GM12878 (cell line): ENCODE results near the gene NCAN.

Experiments
- ATF7 ChIP-seq: fragments of 450-650 bp; IDR thresholded peaks from 2 replicates; pipeline ENCODE4 v1.6.1; 2016; ENCODE audit warnings: low read depth, mild to moderate bottlenecking
- BRCA1 ChIP-seq: IDR thresholded peaks from 2 replicates; pipeline ENCODE4 v1.6.1; 2011; ENCODE audit warnings: low read depth, low read length, improper control_type of control experiment
- CREB1 ChIP-seq: IDR thresholded peaks from 2 replicates; pipeline ENCODE4 v1.6.1; 2012; ENCODE audit warnings: low read depth, mild to moderate bottlenecking, inconsistent platforms
- CTCF ChIP-seq, 3 experiments: IDR thresholded peaks in 2 of 3; conservative IDR thresholded peaks in 1 of 3; 2 replicates each; pipeline ENCODE4 v1.5.1; 2011; ENCODE audit warnings: low read depth in 3 of 3, low read length in 3 of 3, mild to moderate bottlenecking in 3 of 3, control low read depth in 2 of 3, moderate library complexity in 2 of 3, inconsistent platforms in 1 of 3, mixed read lengths in 1 of 3; ENCODE audit not compliant: control insufficient read depth in 2 of 3, insufficient read depth in 1 of 3; ENCODE audit errors: extremely low read depth in 1 of 3
- EGR1 ChIP-seq, 2 experiments: IDR thresholded peaks; 1 replicate in 1 of 2; 2 replicates in 1 of 2; pipeline ENCODE4 v1.6.1; 2011 to 2012; ENCODE audit warnings: low read depth in 2 of 2, low read length in 2 of 2, borderline replicate concordance in 1 of 2, mild to moderate bottlenecking in 1 of 2, moderate library complexity in 1 of 2
- EZH2 ChIP-seq: IDR thresholded peaks from 2 replicates; pipeline ENCODE4 v1.6.1; 2012; ENCODE audit warnings: low read depth, mild to moderate bottlenecking, control low read depth, inconsistent platforms, low read length, borderline replicate concordance; ENCODE audit not compliant: control insufficient read depth
- SMC3 ChIP-seq: IDR thresholded peaks from 2 replicates; pipeline ENCODE4 v1.6.1; 2011; ENCODE audit warnings: low read length, improper control_type of control experiment, borderline replicate concordance
- YY1 ChIP-seq: IDR thresholded peaks from 2 replicates; pipeline ENCODE4 v1.6.1; 2011; ENCODE audit warnings: low read depth, mild to moderate bottlenecking, low read length
- TF ChIP-seq, protein P1 (sequence below): fragments of 450-650 bp; IDR thresholded peaks from 2 replicates; pipeline ENCODE4 v1.6.1; 2017; ENCODE audit warnings: mild to moderate bottlenecking

- TF ChIP-seq CTCF (IDR thresholded peaks at IDR 0.05 in 2 of 3, conservative IDR thresholded peaks at IDR 0.05 in 1 of 3; ENCODE audit: control insufficient read depth in 2 of 3, extremely low read depth in 1 of 3, insufficient read depth in 1 of 3, low read depth in 3 of 3, low read length in 3 of 3) (no peak), SMC3 (no peak), EGR1 (IDR thresholded peaks at IDR 0.05; ENCODE audit: borderline replicate concordance in 1 of 2, low read depth in 2 of 2, low read length in 2 of 2) (no peak), CREB1 (no peak), YY1 (no peak), BRCA1 (no peak), EZH2 (no peak), ATF7 (no peak)
- TF ChIP-seq, protein P1, sequence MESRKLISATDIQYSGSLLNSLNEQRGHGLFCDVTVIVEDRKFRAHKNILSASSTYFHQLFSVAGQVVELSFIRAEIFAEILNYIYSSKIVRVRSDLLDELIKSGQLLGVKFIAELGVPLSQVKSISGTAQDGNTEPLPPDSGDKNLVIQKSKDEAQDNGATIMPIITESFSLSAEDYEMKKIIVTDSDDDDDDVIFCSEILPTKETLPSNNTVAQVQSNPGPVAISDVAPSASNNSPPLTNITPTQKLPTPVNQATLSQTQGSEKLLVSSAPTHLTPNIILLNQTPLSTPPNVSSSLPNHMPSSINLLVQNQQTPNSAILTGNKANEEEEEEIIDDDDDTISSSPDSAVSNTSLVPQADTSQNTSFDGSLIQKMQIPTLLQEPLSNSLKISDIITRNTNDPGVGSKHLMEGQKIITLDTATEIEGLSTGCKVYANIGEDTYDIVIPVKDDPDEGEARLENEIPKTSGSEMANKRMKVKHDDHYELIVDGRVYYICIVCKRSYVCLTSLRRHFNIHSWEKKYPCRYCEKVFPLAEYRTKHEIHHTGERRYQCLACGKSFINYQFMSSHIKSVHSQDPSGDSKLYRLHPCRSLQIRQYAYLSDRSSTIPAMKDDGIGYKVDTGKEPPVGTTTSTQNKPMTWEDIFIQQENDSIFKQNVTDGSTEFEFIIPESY, result no peak
Observed at GRCh38 chr19:19223060-19223459, 11.3 kb downstream of the NCAN start.
